GM12875 (cell line): ENCODE results near the gene MGLL.

Source experiments
- H3K4me3 ChIP-seq: one replicate; pipeline ENCODE4 v1.5.1; 2011; ENCODE audit warnings: low read depth, low read length, control low read depth
- CTCF ChIP-seq: IDR thresholded peaks from 2 replicates; pipeline ENCODE4 v1.5.1; 2011; ENCODE audit warnings: low read depth, mild to moderate bottlenecking, control low read depth, inconsistent platforms, low read length, moderate library complexity, borderline replicate concordance; ENCODE audit not compliant: insufficient read depth

MGLL gene

DNA sequence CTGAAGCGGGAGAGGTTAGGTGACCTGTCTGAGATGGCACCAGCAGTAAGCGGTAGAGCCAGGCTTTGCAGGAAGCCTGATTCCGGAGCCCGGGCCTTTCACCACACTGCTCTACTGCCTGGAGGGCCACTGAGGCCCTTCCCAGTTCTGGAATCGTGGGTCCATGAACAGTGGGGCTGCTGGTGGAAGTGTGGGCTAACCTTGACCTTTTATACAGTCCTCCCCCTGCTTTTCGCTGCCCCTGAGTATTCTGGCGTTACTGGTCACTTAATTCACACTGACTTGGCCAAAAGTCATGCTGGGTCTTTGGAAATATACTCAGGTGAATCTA is 152.1 kb downstream of the MGLL start:
- no peak for TF ChIP-seq CTCF
- no peak overlapping the region for H3K4me3 ChIP-seq

- no peak for TF ChIP-seq CTCF
- no peak overlapping the region for H3K4me3 ChIP-seq
These were observed 152.6 kb downstream of the MGLL start for GRCh38 chr3:127669541-127670228.

DNA sequence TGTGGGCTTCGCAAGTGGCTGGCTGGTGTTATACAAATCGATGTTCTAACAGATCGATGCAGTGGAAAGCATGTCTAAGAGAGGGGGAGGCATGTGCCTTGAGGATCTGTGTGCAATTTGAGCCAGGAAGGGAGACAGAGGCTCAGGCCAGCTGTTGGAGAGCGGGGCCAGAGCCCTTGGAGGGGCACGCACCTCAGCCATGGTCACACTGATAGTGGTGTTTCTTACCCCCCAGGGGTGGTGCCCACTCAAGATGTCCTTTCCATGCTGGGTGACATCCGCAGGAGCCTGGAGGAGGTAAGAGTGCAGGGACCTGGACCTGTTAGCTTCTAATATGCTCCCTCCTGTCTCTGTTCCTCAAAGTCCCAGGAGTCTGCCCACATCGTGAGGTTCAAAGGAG is 153.4 kb downstream of the MGLL start:
- H3K4me3 ChIP-seq = no peak overlapping the region
- TF ChIP-seq CTCF = no peak

DNA sequence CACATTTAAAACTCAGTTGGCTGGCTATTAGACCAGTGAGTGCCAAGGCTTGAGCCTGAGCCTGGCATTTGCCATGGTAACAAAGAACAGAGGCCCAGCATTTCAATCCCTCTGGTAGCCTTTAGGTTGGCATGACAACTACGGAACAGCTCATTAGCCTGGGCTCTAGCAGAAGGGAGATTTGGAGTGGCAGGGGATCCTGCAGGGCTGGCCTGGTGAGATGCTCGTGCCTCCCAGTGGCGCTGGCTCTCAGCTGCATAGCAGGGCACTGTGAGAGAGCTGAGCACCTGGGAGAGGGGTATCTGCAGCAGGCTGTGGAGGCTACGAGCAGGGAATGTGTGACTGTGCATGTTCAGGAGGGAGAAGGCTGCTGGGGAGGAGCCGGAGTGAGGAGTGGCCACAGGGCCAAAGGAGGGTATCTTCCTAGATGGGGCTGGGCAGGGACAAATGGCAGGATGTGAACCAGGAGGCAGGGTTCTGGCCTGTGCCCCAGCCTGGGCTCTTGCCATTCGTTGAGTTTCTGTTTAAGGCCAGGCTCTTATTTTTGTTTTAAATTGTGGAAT is 155.1 kb downstream of the MGLL start:
- no peak overlapping the region for H3K4me3 ChIP-seq
- no peak for TF ChIP-seq CTCF

DNA sequence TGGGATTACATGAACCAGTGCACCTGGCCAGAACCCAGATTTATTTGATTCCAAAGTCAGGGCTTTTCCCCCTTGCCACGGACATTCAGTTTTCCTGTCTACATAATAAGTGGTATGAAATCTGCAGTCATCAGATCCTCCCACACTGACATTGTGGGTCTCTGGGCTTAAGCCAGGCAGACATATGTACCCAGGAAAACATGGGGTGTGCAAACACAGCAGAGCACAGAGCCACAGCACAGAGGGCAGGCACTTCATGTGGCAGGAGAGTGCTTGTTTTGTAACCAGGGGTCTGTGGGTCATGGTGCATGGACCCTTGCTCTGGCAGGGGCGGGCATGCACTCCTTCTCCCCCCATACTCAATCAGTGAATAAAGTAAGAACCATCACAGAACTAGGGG is 155.6 kb downstream of the MGLL start:
- TF ChIP-seq CTCF = no peak
- no peak overlapping the region for H3K4me3 ChIP-seq

- no peak overlapping the region for H3K4me3 ChIP-seq
- TF ChIP-seq CTCF = no peak
These were observed 156.7 kb downstream of the MGLL start for GRCh38 chr3:127665586-127665985.

DNA sequence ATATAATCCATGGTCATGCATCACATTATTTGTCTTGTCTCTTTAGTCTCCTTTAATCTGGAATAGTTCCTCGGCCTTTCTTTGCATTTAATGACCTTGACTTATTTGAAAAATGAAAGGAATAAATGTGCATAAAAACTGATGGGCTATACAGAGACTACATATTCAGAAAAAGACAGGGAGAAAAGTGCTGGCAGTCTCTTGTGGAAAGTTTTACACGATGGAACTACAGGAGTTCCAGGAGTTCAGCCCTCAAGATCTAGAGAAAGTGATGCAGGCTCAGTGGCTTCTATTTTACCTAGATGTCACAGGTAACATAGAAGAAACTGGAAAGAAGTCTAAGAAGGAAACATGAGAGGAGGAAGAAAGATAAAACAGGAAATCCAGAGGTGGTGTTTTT is 157.2 kb downstream of the MGLL start:
- no peak for TF ChIP-seq CTCF
- no peak overlapping the region for H3K4me3 ChIP-seq
